Upper lobe of right lung (tissue), 1 donor: ENCODE data around the gene DEPDC1B. TPM values are rescaled to one million over a fixed set of nuclear protein-coding genes. Genes with fewer than 3 reads are reported as not detected.
"Not testable (repeated sequence)": the region's sequence is repeated elsewhere in the genome, so short reads cannot be mapped to it uniquely, and the experiment has no call there.

ENCODE experiments used
- ATAC-seq: fragments of 200-7000 bp; cut with Tn5 transposase; one replicate; pipeline ENCODE4 v1.9.1; 2020; ENCODE audit warnings: mild to moderate bottlenecking, moderate library complexity
- DNase-seq: peaks from one replicate; pipeline ENCODE4 v3.0.0-alpha.2; 2020
- H3K27ac ChIP-seq: fragments of 200-600 bp; one replicate; pipeline ENCODE4 v1.8.0; 2022
- H3K27me3 ChIP-seq: fragments of 200-600 bp; one replicate; pipeline ENCODE4 v1.8.0; 2022; ENCODE audit warnings: mild to moderate bottlenecking
- H3K36me3 ChIP-seq: fragments of 200-600 bp; one replicate; pipeline ENCODE4 v1.8.0; 2022
- H3K4me1 ChIP-seq: fragments of 200-600 bp; one replicate; pipeline ENCODE4 v1.8.0; 2022
- H3K4me3 ChIP-seq: fragments of 200-600 bp; one replicate; pipeline ENCODE4 v1.8.0; 2022; ENCODE audit warnings: mild to moderate bottlenecking
- H3K9me3 ChIP-seq: fragments of 200-600 bp; one replicate; pipeline ENCODE4 v1.8.0; 2022
- CTCF ChIP-seq: fragments of 200-600 bp; IDR thresholded peaks from one replicate; pipeline ENCODE4 v1.8.0; 2022; ENCODE audit warnings: antibody characterized with exemption
- intact Hi-C: fragments of 100-400 bp; cut with DNase I; formaldehyde crosslinking; loops from one replicate; pipeline ENCODE4 v1.11.0; 2022
- total RNA-seq: library from RNA; stranded (reverse); fragmentation: NEBNext Ultra II Directional; extraction: Animal tissue kit (Norgen Biotek cat#: 25700); gene quantifications from one replicate; pipeline ENCODE4 v1.2.1, GENCODE V29; 2021
- donor health status: DM: no; HTN: yes; CAD: no; lungs with severe emphysema.

The DEPDC1B gene
- total RNA-seq, 1 donor from 2014 or later = 0.20 TPM

- Histone ChIP-seq H3K36me3 (no peaks in the 10 kb centered on the region), H3K27me3 (no peaks in the 10 kb centered on the region), H3K4me3 (no peak overlapping the region), H3K27ac (no peak overlapping the region), H3K4me1 (no peaks in the 10 kb centered on the region), H3K9me3 (no peaks in the 10 kb centered on the region)
- no peak for TF ChIP-seq CTCF
- DNase-seq (no peak), ATAC-seq (no peak)
- intact Hi-C loops = no loop called here
Observed at GRCh38 chr5:60685028-60685427, 14.9 kb downstream of the DEPDC1B start.

GRCh38 chr5:60682007-60682406 lies 18.0 kb downstream of the DEPDC1B start:
- DNase-seq, H3K27ac ChIP-seq, H3K9me3 ChIP-seq, ATAC-seq, H3K4me3 ChIP-seq, H3K27me3 ChIP-seq, H3K36me3 ChIP-seq, intact Hi-C loops, H3K4me1 ChIP-seq: not testable (repeated sequence)

GRCh38 chr5:60679816-60680215 lies 20.1 kb downstream of the DEPDC1B start:
- TF ChIP-seq CTCF = no peak
- no peaks in the 10 kb centered on the region for H3K9me3 ChIP-seq
- no peak for ATAC-seq
- no peak overlapping the region for H3K4me3 ChIP-seq
- H3K27me3 ChIP-seq = no peaks in the 10 kb centered on the region
- intact Hi-C loops = no loop called here
- no peak overlapping the region for H3K27ac ChIP-seq
- no peaks in the 10 kb centered on the region for H3K36me3 ChIP-seq
- DNase-seq = no peak
- H3K4me1 ChIP-seq = no peaks in the 10 kb centered on the region

- Histone ChIP-seq H3K4me3 (no peak overlapping the region), H3K36me3 (no peaks in the 10 kb centered on the region), H3K4me1 (no peaks in the 10 kb centered on the region), H3K27me3 (no peaks in the 10 kb centered on the region), H3K27ac (no peak overlapping the region), H3K9me3 (no peaks in the 10 kb centered on the region)
- intact Hi-C loops = no loop called here
- DNase-seq = no peak
- ATAC-seq = peak; percentile 44
- TF ChIP-seq CTCF = peak; percentile 51
Observed at GRCh38 chr5:60677850-60678664, 21.9 kb downstream of the DEPDC1B start.

GRCh38 chr5:60675286-60675685 lies 24.7 kb downstream of the DEPDC1B start:
- Histone ChIP-seq H3K27ac (no peak overlapping the region), H3K36me3 (no peaks in the 10 kb centered on the region), H3K4me1 (no peaks in the 10 kb centered on the region), H3K4me3 (no peak overlapping the region), H3K9me3 (no peaks in the 10 kb centered on the region), H3K27me3 (no peaks in the 10 kb centered on the region)
- DNase-seq = no peak
- ATAC-seq = no peak
- intact Hi-C loops = no loop called here
- no peak for TF ChIP-seq CTCF

GRCh38 chr5:60674251-60675069 lies 25.5 kb downstream of the DEPDC1B start:
- no peak for ATAC-seq
- Histone ChIP-seq H3K27me3 (no peaks in the 10 kb centered on the region), H3K36me3 (no peaks in the 10 kb centered on the region), H3K4me1 (no peaks in the 10 kb centered on the region), H3K9me3 (no peaks in the 10 kb centered on the region), H3K4me3 (no peak overlapping the region), H3K27ac (no peak overlapping the region)
- no peak for TF ChIP-seq CTCF
- intact Hi-C loops = no loop called here
- DNase-seq = no peak
